Raji (cell line): ENCODE data around the gene RNU6-1.

Experiments
- POLR2A ChIP-seq: IDR thresholded peaks from 2 replicates; pipeline ENCODE4 v1.6.1; 2011; ENCODE audit warnings: low read depth, low read length, control low read depth; ENCODE audit not compliant: insufficient read depth

Gene RNU6-1

GRCh38 chr15:67823314-67824196, 16.3 kb downstream of the RNU6-1 start:
- TF ChIP-seq POLR2A, result no peak

GRCh38 chr15:67822537-67823313, 17.1 kb downstream of the RNU6-1 start:
- TF ChIP-seq POLR2A, result no peak

- TF ChIP-seq POLR2A, result no peak
Observed at GRCh38 chr15:67821784-67822440, 17.9 kb downstream of the RNU6-1 start.

DNA sequence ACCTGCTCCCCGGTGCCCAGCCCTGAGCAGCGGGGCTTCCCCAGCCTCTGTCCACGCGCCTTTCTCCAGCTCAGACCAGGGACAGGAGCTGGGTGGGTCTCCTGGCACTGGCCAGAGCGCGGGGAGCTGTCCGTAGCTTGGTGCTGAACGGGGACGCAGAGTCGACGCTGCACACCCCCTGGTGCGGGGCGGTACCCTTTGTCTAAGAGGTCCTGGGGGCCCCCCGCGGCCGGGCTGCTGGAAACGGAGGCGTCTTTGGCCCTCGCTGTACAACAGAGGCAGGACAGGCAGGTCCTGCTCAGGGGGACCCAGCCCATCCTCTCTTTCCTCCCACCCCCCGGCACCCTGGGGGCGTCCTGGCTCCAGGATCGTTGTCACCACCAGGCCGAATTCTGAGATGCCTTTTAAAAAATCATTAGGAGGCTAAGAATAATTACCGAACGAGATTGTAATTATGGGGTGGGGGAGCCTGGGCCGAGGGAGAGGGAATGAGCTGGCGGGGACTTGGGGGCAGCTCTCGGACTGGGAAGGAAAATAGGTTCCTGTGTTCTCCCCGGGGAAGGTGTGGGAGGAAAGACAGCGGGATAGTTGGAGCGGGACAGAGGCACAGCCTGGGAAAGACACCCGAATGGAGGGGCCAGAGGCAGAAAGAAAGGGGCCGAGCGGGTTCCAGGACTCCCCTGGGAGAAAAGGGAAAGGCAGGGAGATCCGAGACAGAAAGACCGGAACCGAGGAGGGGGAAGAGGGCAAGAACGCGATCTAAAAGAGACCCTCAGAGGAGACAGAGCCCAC, 18.7 kb downstream of the RNU6-1 start:
- no peak for TF ChIP-seq POLR2A

DNA sequence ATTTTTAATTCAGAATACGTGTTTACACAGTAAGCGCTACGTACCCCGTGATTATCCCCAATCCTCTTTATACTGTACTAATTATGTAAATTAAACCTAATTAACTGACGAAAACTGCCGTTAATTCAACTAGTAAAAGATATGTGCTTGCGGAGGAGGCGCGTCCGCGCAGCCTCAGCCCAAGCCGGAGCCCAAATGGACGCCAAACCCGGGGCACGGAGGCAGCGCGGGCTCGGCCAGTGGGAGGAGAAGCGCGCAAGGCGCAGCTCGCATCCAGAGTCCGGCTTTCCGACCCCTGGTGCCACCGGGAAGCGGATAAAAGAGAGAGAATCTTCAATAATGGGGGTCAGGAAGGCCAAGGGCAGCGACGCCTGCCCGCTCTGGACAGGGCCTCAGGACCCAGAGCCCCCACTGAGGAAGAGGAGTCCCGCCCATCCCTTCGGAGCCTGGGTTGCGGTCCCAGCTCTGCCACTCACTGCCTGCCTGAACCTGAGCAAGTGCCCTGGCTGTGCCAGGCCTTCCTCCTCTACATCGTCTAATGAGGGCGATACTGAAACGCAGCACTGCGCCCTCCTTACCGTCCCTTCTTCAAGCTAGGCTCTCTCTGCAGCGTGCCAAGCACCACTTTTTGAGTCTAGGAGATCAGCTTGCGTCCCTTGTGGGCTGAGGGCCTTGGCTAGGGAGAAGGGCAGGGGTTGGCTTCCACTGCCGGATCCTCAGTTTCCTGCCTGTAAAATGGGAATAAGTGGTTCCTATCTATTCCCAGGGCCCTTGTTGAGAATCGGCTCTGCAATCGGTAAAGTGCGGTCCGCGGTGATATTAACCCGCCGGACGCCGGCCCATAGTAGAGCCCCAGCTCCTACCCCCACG, 19.5 kb downstream of the RNU6-1 start:
- no peak for TF ChIP-seq POLR2A

GRCh38 chr15:67819636-67820035, 20.2 kb downstream of the RNU6-1 start:
- no peak for TF ChIP-seq POLR2A

- TF ChIP-seq POLR2A, result no peak
Observed at GRCh38 chr15:67818464-67818863, 21.4 kb downstream of the RNU6-1 start.

- no peak for TF ChIP-seq POLR2A
Observed at GRCh38 chr15:67816668-67817067, 23.2 kb downstream of the RNU6-1 start.

DNA sequence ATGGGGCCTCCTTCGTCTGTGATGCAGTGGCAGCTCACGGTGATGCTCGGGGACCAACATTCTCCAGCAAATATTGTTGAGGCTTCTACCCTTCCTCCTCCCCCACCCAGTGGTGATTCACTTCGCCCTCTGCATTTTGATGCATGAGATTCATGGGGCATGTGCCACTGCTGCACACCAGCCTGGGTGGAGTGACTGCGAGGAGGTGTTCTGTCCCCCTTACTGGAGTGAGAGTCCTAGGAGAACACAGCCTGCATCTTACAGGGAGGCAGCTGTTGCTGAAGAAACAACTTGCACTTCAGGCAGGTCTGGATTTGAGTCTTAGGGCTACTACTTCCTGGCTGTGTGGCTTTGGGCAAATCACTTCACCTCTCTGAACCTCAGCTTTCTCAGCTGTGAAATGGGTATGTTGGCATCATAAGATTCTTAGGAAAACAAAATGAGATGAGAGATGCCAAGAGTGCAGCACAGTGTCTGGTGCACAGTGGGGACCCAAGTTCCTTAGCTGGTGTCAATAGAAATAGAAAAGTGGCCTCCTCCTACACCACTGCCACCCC, 24.7 kb downstream of the RNU6-1 start:
- TF ChIP-seq POLR2A, result no peak

GRCh38 chr15:67813104-67813634, 26.7 kb downstream of the RNU6-1 start:
- no peak for TF ChIP-seq POLR2A

- TF ChIP-seq POLR2A, result no peak
Observed at GRCh38 chr15:67812241-67812644, 27.6 kb downstream of the RNU6-1 start.

GRCh38 chr15:67809866-67810265, 30.0 kb downstream of the RNU6-1 start:
- TF ChIP-seq POLR2A, result no peak

DNA sequence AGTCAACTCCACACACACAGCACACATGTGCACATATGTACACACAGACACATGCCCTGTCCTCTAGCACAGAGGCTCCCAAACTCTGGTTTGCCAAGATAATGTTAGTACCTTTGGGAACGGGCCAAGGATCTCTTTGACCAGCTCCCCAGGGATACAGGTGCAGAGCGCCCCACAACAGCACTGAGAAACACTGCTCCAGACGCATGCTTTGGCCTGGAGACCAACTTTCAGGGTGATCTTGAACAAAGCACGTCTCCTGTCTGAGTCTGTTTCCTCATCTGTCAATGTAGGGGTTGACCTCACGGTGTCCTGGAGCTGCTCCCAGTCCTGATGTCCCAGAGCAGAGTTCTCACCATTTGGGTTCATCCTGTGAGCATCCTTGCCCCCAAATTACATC, 30.4 kb downstream of the RNU6-1 start:
- TF ChIP-seq POLR2A, result no peak

DNA sequence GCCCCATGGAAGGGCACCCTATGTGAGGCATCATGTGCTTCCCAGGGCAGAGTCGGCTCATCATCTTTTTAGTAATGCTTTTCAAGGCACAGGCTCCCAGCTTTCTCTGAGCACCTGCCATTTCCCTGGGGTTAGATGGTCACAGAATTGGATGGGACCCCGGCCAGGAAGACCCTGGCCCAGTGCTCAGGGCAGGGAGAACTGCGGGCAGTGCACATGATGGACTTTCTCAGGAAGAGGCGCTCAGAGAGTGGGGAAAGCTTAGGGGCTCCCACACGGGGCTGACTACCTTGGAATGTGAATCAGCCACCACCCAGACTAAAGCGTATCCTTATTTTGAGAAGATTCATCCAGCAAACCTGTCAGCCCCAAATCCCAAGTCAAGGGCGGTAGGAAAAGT, 31.0 kb downstream of the RNU6-1 start:
- TF ChIP-seq POLR2A, result no peak

- TF ChIP-seq POLR2A, result no peak
Observed at GRCh38 chr15:67807836-67808235, 32.0 kb downstream of the RNU6-1 start.
